Gastrocnemius medialis (tissue), 4 donors: ENCODE data around the gene ZNRF1. TPM values are rescaled to one million over a fixed set of nuclear protein-coding genes. Genes with fewer than 3 reads are reported as not detected.
A peak's percentile ranks its signal among the peaks of the same experiment; 100 is the strongest.

Experiments used
- ATAC-seq, 2 donors: fragments of 150-250 bp; one replicate each; pipeline ENCODE4 v1.9.1; 2016
- DNase-seq, 2 donors: peaks; one replicate each; pipeline ENCODE4 v3.0.0-alpha.2; 2019
- H3K27ac ChIP-seq, 4 donors: fragments of 200-600 bp; sonication (generic); 1 replicate in 1 of 4; 2 replicates in 3 of 4; pipeline ENCODE4 v1.5.1; 2016 to 2018; ENCODE audit warnings: mild to moderate bottlenecking in 2 of 4, moderate library complexity in 1 of 4
- H3K27me3 ChIP-seq, 3 donors: fragments of 200-600 bp; sonication (generic) in 2 of 3; 1 replicate in 1 of 3; 2 replicates in 2 of 3; pipeline versions ENCODE4 v1.5.1 to v1.6.0; 2016 to 2019; ENCODE audit warnings: mild to moderate bottlenecking in 1 of 3, moderate library complexity in 1 of 3
- H3K36me3 ChIP-seq, 2 donors: fragments of 200-600 bp; sonication (generic) in 1 of 2; one replicate each; pipeline ENCODE4 v1.5.1; 2017 to 2018
- H3K4me1 ChIP-seq, 2 donors: fragments of 200-600 bp; sonication (generic) in 1 of 2; one replicate each; pipeline ENCODE4 v1.5.1; 2016 to 2017; ENCODE audit warnings: mild to moderate bottlenecking in 2 of 2
- H3K4me3 ChIP-seq, 4 donors: fragments of 200-600 bp; sonication (generic) in 3 of 4; 1 replicate in 1 of 4; 2 replicates in 3 of 4; pipeline ENCODE4 v1.5.1; 2016 to 2019; ENCODE audit warnings: mild to moderate bottlenecking in 2 of 4
- H3K9me3 ChIP-seq, 3 donors: fragments of 200-600 bp; sonication (generic) in 2 of 3; 1 replicate in 1 of 3; 2 replicates in 2 of 3; pipeline ENCODE4 v1.5.1; 2016 to 2019
- POLR2A ChIP-seq, 2 donors: fragments of 450-650 bp; IDR thresholded peaks; one replicate each; pipeline ENCODE4 v1.6.1; 2017; ENCODE audit warnings: antibody characterized with exemption in 2 of 2, mild to moderate bottlenecking in 2 of 2, moderate library complexity in 2 of 2
- in situ Hi-C, 4 donors: fragments of 200-750 bp; cut with MboI; loops; one replicate each; pipeline versions ENCODE4 v1.15.0 to v1.8.0; 2017; ENCODE audit warnings: low sequenced_read_pairs in 4 of 4
- intact Hi-C: fragments of 100-400 bp; cut with DNase I; formaldehyde crosslinking; loops from one replicate; pipeline ENCODE4 v1.15.1; 2023; ENCODE audit warnings: low total_unique reads
- total RNA-seq, 4 donors: library from RNA; depleted of rRNA; stranded (reverse); fragments of >200 nt; gene quantifications; one replicate each; pipeline versions ENCODE4 v1.1.0 to v1.2.3, GENCODE V29; 2016
- TF ChIP-seq, protein P1 (sequence below), 5 experiments: fragments of 450-650 bp in 3 of 5; fragments of 200-600 bp in 2 of 5; sonication (generic) in 2 of 5; IDR thresholded peaks in 4 of 5; conservative IDR thresholded peaks in 1 of 5; 1 replicate in 4 of 5; 2 replicates in 1 of 5; pipeline ENCODE4 v1.5.1; 2016 to 2019; ENCODE audit warnings: antibody characterized with exemption in 5 of 5, mild to moderate bottlenecking in 3 of 5, moderate library complexity in 3 of 5

ZNRF1 gene
- total RNA-seq, 4 donors from 2014 or later, result 21.7 to 37.1 (median 30.2) TPM

DNA sequence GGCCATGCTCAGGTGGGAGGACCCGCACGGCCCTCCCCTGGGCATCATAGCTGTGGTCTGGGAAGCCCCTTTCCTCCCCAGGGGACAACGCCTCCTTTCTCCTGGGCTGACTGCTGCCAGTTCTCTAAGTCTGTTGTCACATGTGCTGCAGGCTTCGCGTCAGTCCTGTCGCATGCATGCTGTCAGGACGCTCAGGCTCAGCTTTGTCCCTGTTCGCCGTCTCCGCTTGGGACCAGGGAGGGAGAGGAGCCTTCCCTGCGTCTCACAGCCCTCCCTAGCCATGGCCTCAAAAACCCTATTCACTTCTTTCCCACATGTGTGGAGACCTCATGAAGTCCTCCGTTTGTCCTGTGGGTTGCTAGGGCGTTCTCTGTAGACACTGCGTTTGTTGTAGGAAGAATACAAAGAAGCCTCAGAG, 96.4 kb downstream of the ZNRF1 start:
- Histone ChIP-seq H3K36me3 (no peaks in the 10 kb centered on the region), H3K9me3 (no peaks in the 10 kb centered on the region), H3K4me3 (no peak overlapping the region), H3K27me3 (no peaks in the 10 kb centered on the region), H3K27ac (no peak overlapping the region), H3K4me1 (peaks cover 33 to 41% of the 10 kb centered on the region in 2 donors)
- DNase-seq, result no peak
- no peak for ATAC-seq
- TF ChIP-seq, protein P1, sequence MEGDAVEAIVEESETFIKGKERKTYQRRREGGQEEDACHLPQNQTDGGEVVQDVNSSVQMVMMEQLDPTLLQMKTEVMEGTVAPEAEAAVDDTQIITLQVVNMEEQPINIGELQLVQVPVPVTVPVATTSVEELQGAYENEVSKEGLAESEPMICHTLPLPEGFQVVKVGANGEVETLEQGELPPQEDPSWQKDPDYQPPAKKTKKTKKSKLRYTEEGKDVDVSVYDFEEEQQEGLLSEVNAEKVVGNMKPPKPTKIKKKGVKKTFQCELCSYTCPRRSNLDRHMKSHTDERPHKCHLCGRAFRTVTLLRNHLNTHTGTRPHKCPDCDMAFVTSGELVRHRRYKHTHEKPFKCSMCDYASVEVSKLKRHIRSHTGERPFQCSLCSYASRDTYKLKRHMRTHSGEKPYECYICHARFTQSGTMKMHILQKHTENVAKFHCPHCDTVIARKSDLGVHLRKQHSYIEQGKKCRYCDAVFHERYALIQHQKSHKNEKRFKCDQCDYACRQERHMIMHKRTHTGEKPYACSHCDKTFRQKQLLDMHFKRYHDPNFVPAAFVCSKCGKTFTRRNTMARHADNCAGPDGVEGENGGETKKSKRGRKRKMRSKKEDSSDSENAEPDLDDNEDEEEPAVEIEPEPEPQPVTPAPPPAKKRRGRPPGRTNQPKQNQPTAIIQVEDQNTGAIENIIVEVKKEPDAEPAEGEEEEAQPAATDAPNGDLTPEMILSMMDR (IDR thresholded peaks at IDR 0.05 in 4 of 5, conservative IDR thresholded peaks at IDR 0.05 in 1 of 5), result no peak
- TF ChIP-seq POLR2A (IDR thresholded peaks at IDR 0.05), result no peak
- intact Hi-C loops (no loop called here), in situ Hi-C loops (no loop called here)

DNA sequence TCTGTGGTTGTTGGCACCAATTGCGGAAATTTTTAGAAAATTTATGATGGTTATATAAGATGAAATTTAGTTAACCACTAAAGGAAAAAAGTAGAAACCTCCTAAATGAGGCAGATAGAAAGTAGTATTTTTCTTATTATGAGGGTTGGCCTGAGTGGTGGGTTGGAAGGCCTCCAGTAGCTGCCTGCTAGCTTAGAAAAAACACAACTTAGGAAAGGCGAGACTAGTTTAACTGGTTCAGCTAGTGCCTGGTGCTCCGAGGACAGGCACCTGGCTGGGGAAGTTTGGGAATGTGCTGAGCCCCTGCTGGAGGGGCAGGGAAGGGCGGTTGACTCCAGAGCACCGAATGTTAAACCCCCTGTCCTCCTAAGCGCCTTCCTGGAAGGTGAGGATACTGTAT, 97.8 kb downstream of the ZNRF1 start:
- no peaks in the 10 kb centered on the region for H3K36me3 ChIP-seq
- peaks cover 36 to 43% of the 10 kb centered on the region in 2 donors for H3K4me1 ChIP-seq
- no peaks in the 10 kb centered on the region for H3K27me3 ChIP-seq
- no peak overlapping the region for H3K4me3 ChIP-seq
- H3K27ac ChIP-seq, result peak overlapping the region in 1 of 4 donors; percentile 22
- no peaks in the 10 kb centered on the region for H3K9me3 ChIP-seq
- ATAC-seq (no peak), DNase-seq (no peak)
- in situ Hi-C loops (no loop called here), intact Hi-C loops (no loop called here)
- TF ChIP-seq, protein P1 (IDR thresholded peaks at IDR 0.05 in 4 of 5, conservative IDR thresholded peaks at IDR 0.05 in 1 of 5), result no peak
- no peak for TF ChIP-seq POLR2A (IDR thresholded peaks at IDR 0.05)

- TF ChIP-seq, protein P1 (IDR thresholded peaks at IDR 0.05 in 4 of 5, conservative IDR thresholded peaks at IDR 0.05 in 1 of 5), result no peak
- TF ChIP-seq POLR2A (IDR thresholded peaks at IDR 0.05), result no peak
- no peaks in the 10 kb centered on the region for H3K9me3 ChIP-seq
- H3K27ac ChIP-seq, result peak overlapping the region; percentile 64 to 80 (median 68)
- intact Hi-C loops, result no loop called here
- H3K27me3 ChIP-seq, result no peaks in the 10 kb centered on the region
- in situ Hi-C loops, result no loop called here
- H3K4me1 ChIP-seq, result peaks cover 36 to 43% of the 10 kb centered on the region in 2 donors
- DNase-seq (no peak), ATAC-seq (no peak)
- no peak overlapping the region for H3K4me3 ChIP-seq
- no peaks in the 10 kb centered on the region for H3K36me3 ChIP-seq
Observed at GRCh38 chr16:75097191-75097761, 98.5 kb downstream of the ZNRF1 start.

DNA sequence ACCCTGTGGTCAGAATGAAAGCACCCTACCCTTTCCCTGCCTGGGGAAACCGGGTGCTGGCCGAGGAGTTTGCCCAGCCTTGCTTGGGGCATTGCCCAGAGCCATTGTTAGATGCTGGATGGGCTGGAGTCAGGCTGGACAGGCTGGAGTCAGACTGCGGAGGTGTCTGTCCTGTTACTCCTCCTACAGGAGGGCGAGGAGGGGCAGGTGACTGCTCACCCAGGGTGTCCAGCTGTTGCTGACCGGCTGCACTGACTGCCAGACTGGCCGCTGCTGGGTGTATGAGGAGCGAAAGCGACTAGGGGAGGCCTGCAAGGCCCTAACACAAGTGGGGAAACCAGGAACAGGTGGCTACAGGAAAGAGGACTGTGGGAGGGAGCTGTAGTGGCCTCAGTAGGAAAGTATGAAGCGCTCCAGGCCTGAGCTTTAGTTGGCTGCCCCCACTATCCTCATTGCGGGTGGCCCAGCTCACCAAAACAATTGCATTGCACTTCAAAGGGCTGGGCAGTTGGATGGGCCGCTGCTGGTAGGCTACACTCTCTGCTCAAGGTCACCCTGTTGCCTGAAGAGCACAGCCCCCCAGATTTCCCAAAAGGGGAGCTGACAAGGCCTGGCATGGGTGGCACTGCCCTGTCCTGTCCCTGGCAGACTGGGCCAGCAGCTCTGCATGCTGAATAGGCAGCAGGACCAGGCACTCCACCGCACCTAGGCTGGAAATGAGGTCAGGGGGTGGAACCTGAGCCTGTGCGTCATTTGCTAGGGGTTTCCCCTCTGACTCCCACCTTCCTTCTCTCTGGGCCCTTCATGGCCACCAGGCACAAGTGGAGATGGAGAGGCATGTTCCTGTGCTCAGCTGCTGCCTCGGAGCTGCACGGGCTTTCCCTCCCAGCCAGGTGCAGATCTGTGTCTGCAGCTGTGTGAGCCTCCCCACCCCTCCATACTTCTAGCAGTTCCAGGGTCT, 99.4 kb downstream of the ZNRF1 start:
- ATAC-seq (peak; percentile 45 to 84), DNase-seq (peak in 1 of 2 donors; percentile 77)
- no peaks in the 10 kb centered on the region for H3K27me3 ChIP-seq
- H3K27ac ChIP-seq, result peak overlapping the region; percentile 64 to 80 (median 68)
- H3K4me3 ChIP-seq, result no peak overlapping the region
- intact Hi-C loops, result no loop called here
- in situ Hi-C loops, result no loop called here
- TF ChIP-seq, protein P1 (IDR thresholded peaks at IDR 0.05 in 4 of 5, conservative IDR thresholded peaks at IDR 0.05 in 1 of 5), result no peak
- TF ChIP-seq POLR2A (IDR thresholded peaks at IDR 0.05), result no peak
- H3K9me3 ChIP-seq, result no peaks in the 10 kb centered on the region
- H3K36me3 ChIP-seq, result no peaks in the 10 kb centered on the region
- peaks cover 36 to 41% of the 10 kb centered on the region in 2 donors for H3K4me1 ChIP-seq
